CD4-positive, alpha-beta T cell treated with Interleukin-10 for 1 hour (primary cell): ENCODE results near the gene ZNF862.
"Not testable (repeated sequence)": the region's sequence is repeated elsewhere in the genome, so short reads cannot be mapped to it uniquely, and the experiment has no call there.

ENCODE experiments used
- DNase-seq: peaks from one replicate; pipeline ENCODE4 v3.0.0-alpha.2; 2020

The ZNF862 gene

DNA sequence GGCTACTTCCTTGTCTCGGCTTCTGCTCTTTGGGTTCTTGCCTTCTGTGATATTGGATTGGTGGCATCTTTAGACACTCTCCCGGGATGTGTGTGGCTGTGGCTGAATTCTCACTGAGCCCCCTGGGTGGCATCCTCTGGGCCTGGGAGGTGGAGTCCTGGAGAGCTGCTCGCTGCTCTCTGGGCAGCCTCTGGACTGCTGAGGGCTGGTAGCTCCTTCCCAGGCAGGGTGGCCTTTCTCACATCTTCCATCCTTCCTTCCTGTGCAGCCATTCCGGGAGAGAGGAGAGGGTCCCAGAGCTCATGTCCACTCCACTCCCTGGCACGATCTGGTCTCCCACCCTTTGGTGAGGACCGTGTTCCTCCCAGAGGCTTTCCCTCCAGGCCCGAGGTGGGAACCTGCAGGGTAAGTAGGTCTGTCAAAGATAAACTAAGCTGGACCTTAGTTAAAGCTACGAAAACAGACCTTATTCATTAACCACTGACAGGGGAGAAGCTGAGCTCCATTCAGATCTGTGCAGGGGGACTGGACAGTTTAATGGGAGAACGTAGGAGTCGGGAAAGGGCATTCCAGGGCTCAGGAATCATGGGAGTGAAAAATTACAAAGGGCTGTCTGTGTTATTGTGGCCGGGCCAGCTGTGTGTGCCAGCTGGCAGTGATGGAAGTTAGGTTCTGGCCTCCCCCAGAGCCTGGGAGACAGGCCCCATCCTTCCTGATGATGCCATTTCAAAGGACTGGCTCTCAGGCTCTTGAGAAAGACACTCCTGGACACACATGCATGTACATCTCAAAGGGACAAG lies 44.3 kb downstream of the ZNF862 start:
- DNase-seq = no peak

DNA sequence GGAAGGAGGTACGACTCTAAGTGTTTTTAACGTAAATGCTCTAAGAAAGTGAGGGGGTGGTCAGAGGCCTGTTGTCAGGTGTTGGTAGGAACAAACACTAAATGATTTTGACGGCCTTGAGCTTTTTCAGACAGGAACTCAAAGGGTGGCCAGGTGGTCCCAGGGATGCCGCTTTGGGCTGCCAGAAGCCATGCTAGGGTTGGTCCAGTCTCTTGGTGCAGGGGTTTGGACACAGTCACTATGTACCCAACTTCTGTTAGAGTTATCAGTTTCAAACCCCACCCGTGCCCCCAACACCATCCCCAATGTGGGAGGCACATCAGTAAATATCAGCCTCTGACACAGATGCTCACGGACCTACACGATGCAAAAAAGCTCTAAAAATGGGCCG lies 44.9 kb downstream of the ZNF862 start:
- no peak for DNase-seq

DNA sequence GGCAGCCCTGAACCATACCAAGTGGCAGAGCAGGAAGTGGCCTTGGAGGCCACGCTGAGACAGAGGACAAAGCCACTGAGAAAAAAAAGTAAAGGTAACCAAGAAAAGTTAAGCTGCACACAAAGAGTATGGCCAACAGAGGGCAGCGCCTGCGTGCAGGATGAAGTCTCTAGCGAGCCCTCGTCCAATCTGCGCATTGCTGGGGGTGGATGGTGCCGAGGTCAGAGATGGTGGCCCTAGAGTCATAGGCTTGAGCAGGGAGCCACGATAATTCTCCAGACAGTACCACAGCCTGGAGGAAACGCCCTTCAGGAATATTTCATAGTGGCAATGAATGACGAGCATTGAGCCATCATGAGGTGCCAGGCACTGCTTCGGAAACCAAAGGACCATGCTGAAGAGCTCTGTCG lies 45.3 kb downstream of the ZNF862 start:
- DNase-seq = peak; percentile 64

DNA sequence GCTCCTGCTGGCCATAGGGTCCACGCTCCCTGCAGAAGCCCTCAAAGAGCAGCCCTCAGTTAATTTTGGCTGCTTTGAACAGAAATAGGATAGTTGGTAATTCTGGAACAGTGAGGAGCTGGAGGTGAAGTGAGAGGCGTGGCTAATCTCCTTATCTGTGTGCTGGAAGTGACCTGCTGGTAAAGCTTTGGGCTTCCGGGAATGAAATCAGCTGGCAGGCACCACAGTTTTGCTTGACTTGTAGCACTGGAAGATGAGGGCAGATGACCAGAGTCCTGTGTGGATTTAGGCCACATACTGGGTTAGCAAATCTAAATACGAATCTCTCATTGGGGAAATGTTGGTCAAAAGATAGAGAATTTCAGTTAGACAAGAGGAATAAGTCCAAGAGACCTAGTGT lies 45.8 kb downstream of the ZNF862 start:
- DNase-seq = no peak

DNA sequence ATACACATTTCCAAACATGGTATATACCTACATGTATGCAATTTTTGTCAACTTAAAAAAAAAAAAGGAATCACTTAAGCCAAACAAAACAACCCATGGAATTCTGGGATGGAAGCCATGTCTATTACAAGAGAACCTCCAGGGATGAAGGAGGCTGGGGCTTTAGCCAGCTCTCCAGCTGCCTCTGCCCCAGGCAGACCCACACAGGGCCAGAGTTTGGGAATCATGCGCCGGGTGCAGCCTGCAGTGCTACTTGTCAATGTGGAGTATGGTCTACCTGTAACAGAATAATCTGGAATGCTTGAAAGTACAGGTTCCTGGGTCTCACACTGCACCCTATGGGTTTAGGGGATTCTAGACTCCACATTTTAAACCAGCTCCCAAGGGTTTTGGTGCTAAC lies 46.4 kb downstream of the ZNF862 start:
- DNase-seq = no peak

DNA sequence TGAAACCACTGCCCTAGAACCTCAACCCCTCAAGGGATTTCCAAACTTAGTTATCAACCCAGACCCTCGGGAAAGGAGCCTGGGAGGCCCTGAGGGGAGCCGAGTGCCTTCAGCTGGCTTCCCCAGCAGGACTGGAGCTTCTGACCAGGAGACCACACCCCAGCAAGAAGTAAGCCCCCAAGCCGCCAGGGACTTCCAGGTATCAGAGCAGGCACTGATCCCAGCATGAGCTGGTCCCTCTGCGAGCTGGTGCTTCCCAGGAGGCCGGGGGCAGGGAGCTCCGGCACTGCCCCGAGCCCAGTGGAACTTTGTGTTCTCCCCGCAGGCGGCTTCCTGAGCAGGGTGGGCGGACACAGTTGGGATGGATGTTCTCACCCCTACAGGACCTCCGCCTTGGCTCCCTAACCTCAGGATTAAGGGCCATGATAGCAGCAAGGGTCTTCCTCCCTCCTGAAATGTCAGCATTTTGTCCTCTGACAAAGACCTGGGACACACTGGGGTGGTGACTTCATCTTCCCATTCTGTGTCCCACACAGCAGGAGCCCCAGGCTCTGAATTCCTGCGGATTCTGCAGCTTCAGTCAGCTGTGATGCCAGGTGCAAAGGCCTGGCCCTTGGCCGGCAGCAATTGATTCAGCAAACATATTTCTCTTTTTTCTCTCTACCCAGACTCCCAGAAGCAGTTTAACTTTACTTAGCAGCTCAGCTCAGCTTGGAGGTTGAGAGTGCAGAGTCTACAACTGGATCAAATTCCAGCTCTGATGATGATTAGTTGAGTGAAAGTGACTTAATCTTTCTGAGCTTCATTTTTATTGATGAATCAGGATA lies 47.2 kb downstream of the ZNF862 start:
- DNase-seq = no peak

DNA sequence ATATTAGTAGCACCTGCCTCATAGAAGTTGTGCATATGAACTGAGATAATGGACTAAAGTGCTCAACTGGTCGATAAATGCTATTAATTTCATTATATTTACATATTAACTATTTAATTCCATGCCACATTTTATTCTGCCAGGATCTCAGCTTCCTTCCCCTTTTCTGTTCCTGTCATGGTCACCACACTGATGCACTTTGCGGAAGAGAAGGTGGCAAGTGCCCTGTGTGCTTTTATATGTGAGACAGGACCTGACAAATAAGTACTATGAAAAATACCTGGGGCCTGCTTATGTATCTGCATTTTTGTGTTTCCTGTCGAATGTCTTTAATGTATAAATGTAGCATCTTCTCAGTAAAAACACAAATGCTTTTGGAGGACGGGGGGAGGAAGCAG lies 47.8 kb downstream of the ZNF862 start:
- no peak for DNase-seq

DNA sequence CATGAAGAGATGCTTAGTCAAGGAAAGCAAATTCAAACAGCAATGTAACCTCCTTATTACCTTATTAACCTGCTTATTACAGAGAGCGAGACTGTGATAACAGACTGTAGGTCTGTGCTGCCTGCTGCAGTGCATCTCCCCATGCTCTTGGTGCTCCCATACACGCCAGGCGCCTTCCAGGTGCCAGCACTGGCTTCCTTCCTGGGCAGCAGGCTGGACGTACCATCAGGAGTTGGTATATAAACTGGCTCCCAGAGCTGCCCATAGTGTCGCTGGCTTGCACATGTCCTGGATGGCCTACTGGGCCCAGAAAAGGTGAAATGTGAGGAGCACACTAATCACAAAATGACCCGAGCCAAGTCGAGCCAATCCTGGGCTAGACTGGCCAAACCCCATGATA lies 49.1 kb downstream of the ZNF862 start:
- no peak for DNase-seq

DNA sequence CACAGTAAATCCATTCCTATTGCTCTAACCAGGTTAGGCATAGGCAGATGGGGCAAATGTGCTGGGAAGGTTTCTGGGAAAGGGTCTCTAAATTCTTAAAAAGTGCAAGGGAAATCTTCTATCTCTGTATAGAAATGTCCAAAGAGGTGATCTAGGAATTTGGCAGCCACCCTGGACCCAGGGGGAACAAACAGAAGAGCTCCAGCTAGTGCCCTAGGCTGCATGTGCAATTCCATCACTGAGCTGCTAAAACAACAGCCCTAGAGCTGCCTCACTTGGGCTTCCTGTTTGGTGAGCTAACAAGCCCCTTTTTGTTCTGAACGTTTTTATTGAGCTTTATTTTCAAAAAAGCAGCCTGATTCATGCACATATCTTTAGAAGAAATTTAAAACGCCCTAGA lies 52.5 kb downstream of the ZNF862 start:
- not testable (repeated sequence) for DNase-seq

DNA sequence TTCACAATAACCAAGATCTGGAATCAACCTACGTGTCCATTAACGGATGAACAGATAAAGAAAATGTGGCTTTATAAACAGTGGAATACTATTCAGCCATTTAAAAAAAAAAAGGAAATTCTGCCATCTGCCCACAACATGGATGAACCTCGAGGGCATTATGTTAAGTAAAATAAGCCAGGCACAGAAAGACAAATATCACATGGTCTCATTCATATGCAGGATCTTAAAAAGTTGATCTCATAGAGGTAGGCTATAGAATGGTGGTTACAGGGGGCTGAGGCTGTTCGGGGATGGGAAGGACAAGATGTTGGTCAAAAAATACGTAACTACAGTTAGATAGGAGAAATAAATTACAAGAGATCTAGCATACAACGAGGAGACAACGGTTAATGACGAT lies 56.8 kb downstream of the ZNF862 start:
- DNase-seq = not testable (repeated sequence)

DNA sequence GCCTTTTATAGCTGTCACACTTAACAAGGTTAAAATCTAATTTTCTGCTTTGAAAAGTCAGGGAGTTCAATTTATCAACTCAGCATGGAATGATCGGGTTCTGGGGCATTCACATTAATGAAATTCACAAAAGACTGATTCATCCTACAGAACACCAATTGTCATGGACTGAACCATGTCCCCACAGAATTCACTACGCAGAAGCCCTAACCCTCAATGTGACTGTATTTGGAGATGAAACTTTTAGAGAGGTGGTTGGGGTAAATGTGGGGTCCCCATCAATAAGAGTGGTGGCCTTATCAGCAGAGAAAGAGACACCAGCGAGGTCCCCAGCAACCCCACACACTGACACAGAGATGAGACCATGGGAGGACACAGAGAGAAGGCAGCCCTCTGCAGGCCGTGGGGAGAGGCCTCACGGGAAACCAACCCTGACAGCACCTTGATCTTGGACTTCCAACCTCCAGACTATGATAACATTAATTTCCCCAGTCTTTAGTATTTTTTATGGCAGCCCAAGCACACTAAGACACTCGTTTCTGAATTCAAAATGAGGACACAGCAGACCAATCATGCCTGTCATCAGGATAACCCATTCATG lies 69.7 kb downstream of the ZNF862 start:
- not testable (repeated sequence) for DNase-seq

DNA sequence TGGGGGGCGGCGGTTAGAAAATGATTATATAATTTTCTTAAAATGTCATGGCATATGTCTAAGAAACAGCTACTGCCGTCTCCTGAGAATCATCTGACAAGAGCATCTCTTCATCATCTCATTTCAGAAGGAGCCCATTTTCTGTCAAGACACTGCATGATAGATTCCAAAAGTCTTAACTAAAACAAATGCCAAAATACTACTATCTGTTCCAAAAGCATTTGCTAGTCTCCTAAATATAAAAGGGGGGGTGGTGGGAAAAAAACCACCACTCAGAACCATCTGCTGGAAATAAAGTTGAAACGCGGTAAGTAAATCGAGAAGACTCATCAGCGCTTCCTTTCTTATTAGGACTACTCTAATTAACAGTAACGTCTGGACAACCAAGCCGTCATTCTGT lies 72.0 kb downstream of the ZNF862 start:
- DNase-seq = not testable (repeated sequence)

DNA sequence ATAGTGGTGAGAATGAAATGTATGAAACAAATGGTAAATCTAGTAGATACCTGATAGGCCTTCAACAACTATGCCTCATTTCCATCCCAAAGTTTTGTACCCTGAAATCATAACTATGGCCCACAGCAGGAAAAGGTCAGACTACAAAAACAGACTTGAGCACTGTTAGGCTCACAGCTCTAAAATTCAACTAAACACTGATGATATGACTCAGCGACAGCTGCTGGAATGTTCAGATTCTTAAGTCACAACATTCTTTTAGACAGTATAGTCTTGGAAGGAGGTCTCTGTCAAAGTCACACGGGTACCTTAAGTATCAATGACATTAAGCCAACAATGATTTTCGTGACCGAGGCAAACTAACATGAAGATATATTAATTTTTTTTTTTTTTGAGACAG lies 74.0 kb downstream of the ZNF862 start:
- not testable (repeated sequence) for DNase-seq
